Caco-2 (cell line): ENCODE data around the gene PLXNA4. TPM values are rescaled to one million over a fixed set of nuclear protein-coding genes. Genes with fewer than 3 reads are reported as not detected.

Experiments used
- BruUV-seq: library from RNA; stranded (reverse); fragments of 400-500 nt; replicated peaks from 2 replicates; lab custom pipeline; 2021; lab: Mats Ljungman, UMichigan
- CTCF ChIA-PET: fragments of 300-600 bp; sonication (Branson Sonifier 250); formaldehyde crosslinking; loops from one replicate; lab custom pipeline; 2022; ENCODE audit warnings: antibody characterized with exemption; lab: Charles Lee
- POLR2A ChIA-PET: fragments of 300-600 bp; sonication (Branson Sonifier 250); formaldehyde crosslinking; loops from one replicate; lab custom pipeline; 2022; ENCODE audit warnings: antibody characterized with exemption; lab: Charles Lee
- DNase-seq, 2 experiments: peaks; one replicate each; pipeline versions ENCODE4 v3.0.0 to v3.0.0-alpha.2; 2020 to 2022
- H3K27me3 ChIP-seq: replicated peaks from 2 replicates; pipeline ENCODE4 v1.6.0; 2011; ENCODE audit warnings: low read length; ENCODE audit not compliant: control insufficient read depth, insufficient read depth
- H3K36me3 ChIP-seq: 2 replicates; pipeline ENCODE4 v1.5.1; 2011; ENCODE audit warnings: low read length; ENCODE audit not compliant: control insufficient read depth, insufficient read depth
- H3K4me1 ChIP-seq: fragments of 250-450 bp; sonication (Bioruptor Pico); 2 replicates; pipeline ENCODE4 v1.5.1; 2020; ENCODE audit warnings: mild to moderate bottlenecking
- H3K4me3 ChIP-seq: 2 replicates; pipeline ENCODE4 v1.5.1; 2011; ENCODE audit warnings: low read depth, mild to moderate bottlenecking, control low read depth, low read length
- H3K9me3 ChIP-seq: fragments of 250-450 bp; sonication (Bioruptor Pico); 2 replicates; pipeline ENCODE4 v1.5.1; 2020; ENCODE audit warnings: mild to moderate bottlenecking, moderate library complexity
- H3K27ac Mint-ChIP-seq: one replicate; pipeline ENCODE4 v1.8.0; 2022; ENCODE audit warnings: mixed read lengths; ENCODE audit not compliant: unreplicated experiment
- H3K27me3 Mint-ChIP-seq: one replicate; pipeline ENCODE4 v1.8.0; 2022; ENCODE audit warnings: mixed read lengths; ENCODE audit not compliant: insufficient read depth, unreplicated experiment
- H3K36me3 Mint-ChIP-seq: one replicate; pipeline ENCODE4 v1.8.0; 2022; ENCODE audit warnings: mild to moderate bottlenecking, mixed read lengths; ENCODE audit not compliant: insufficient read depth, unreplicated experiment
- H3K4me1 Mint-ChIP-seq: one replicate; pipeline ENCODE4 v1.8.0; 2022; ENCODE audit warnings: low read depth, mixed read lengths; ENCODE audit not compliant: unreplicated experiment
- H3K4me3 Mint-ChIP-seq: one replicate; pipeline ENCODE4 v1.8.0; 2022; ENCODE audit warnings: mild to moderate bottlenecking, moderate library complexity, mixed read lengths; ENCODE audit not compliant: unreplicated experiment
- H3K9me3 Mint-ChIP-seq: one replicate; pipeline ENCODE4 v1.8.0; 2022; ENCODE audit warnings: mixed read lengths; ENCODE audit not compliant: unreplicated experiment
- CTCF ChIP-seq, 2 experiments: fragments of 200-600 bp in 1 of 2; IDR thresholded peaks; 1 replicate in 1 of 2; 2 replicates in 1 of 2; pipeline versions ENCODE4 v1.5.1 to v1.8.0; 2011 to 2022; ENCODE audit warnings: antibody characterized with exemption in 1 of 2, control low read depth in 1 of 2, inconsistent platforms in 1 of 2, low read depth in 1 of 2, low read length in 1 of 2, mild to moderate bottlenecking in 1 of 2, moderate library complexity in 1 of 2; ENCODE audit not compliant: insufficient read depth in 1 of 2, severe bottlenecking in 1 of 2, unreplicated experiment in 1 of 2
- intact Hi-C: fragments of 100-400 bp; cut with micrococcal nuclease; formaldehyde crosslinking; loops from one replicate; pipeline ENCODE4 v1.10.0; 2022; ENCODE audit not compliant: unreplicated experiment
- total RNA-seq: library from RNA; stranded (reverse); gene quantifications from 2 replicates; pipeline ENCODE4 v1.2.3, GENCODE V29; 2022

PLXNA4 gene
- total RNA-seq, 1 experiment from 2014 or later = 0.43 TPM

- POLR2A ChIA-PET = no interaction called here
- Mint-ChIP-seq H3K36me3 (no peaks in the 10 kb centered on the region), H3K27me3 (no peaks in the 10 kb centered on the region), H3K4me3 (no peak overlapping the region), H3K4me1 (peaks cover 21% of the 10 kb centered on the region), H3K27ac (no peak overlapping the region), H3K9me3 (peaks cover under 1% of the 10 kb centered on the region)
- no peak for TF ChIP-seq CTCF (IDR thresholded peaks at IDR 0.05; ENCODE audit: insufficient read depth in 1 of 2, low read depth in 1 of 2, low read length in 1 of 2, severe bottlenecking in 1 of 2, unreplicated experiment in 1 of 2)
- Histone ChIP-seq H3K36me3 (no peaks in the 10 kb centered on the region), H3K9me3 (no peaks in the 10 kb centered on the region), H3K27me3 (no peaks in the 10 kb centered on the region), H3K4me3 (no peak overlapping the region), H3K4me1 (peaks cover 18% of the 10 kb centered on the region)
- DNase-seq = no peak
- intact Hi-C loops = no loop called here
- BruUV-seq = no TSS peak
- CTCF ChIA-PET = no interaction called here
Measured at GRCh38 chr7:132415259-132415658, 161.0 kb downstream of the PLXNA4 start.

DNA sequence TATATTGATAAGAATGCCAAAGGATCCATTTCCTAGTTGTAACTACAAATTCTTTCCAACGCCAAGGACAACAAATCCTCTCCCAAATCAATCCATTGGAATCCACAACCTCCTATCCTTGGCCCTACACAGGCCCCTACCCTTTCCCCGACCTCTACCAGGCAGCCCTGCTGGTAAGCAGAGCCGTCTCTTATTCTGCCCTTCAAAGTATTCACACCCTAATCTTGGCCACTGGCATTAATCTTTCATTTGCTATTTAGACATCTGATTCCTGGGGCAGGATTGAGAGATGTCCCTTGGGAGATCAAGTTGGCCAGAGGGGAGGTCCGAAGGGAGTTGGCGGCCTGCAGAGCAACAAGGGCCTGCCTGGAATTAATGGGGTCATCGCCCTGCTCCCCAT, 161.4 kb downstream of the PLXNA4 start:
- Mint-ChIP-seq H3K27me3 (no peaks in the 10 kb centered on the region), H3K9me3 (no peaks in the 10 kb centered on the region), H3K4me1 (peaks cover 21% of the 10 kb centered on the region), H3K4me3 (no peak overlapping the region), H3K36me3 (no peaks in the 10 kb centered on the region), H3K27ac (no peak overlapping the region)
- Histone ChIP-seq H3K27me3 (no peaks in the 10 kb centered on the region), H3K4me1 (peaks cover 18% of the 10 kb centered on the region), H3K36me3 (no peaks in the 10 kb centered on the region), H3K9me3 (no peaks in the 10 kb centered on the region), H3K4me3 (no peak overlapping the region)
- ChIA-PET CTCF (no interaction called here), POLR2A (no interaction called here)
- DNase-seq = no peak
- intact Hi-C loops = no loop called here
- no peak for TF ChIP-seq CTCF (IDR thresholded peaks at IDR 0.05; ENCODE audit: insufficient read depth in 1 of 2, low read depth in 1 of 2, low read length in 1 of 2, severe bottlenecking in 1 of 2, unreplicated experiment in 1 of 2)
- BruUV-seq = no TSS peak

DNA sequence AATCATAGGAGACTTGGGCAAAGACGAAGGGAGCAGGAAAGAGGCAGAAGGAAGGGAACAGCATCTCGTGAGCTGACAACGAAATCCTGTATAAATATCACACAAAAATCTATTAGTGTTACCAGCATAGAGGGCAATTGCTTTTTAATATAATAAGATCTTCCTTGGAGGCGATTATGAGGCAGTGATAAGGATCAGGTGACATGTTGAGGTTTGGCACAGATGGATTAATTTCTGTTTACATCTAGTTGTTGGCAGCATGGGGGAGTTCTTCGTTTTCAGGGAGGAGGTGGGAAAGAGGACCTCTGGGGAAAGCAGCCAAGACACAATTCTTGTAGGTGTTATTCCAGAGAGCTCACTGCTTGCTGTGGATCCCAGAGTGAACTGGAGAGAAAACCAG, 163.8 kb downstream of the PLXNA4 start:
- BruUV-seq = no TSS peak
- Mint-ChIP-seq H3K27me3 (no peaks in the 10 kb centered on the region), H3K9me3 (no peaks in the 10 kb centered on the region), H3K36me3 (no peaks in the 10 kb centered on the region), H3K4me1 (peaks cover 11% of the 10 kb centered on the region), H3K27ac (no peak overlapping the region), H3K4me3 (no peak overlapping the region)
- intact Hi-C loops = no loop called here
- ChIA-PET POLR2A (interaction anchor here (0.6 kb wide), 1 partner anchor 61 kb away, joined by 3 read pairs; no protein-coding TSS in a partner anchor), CTCF (no interaction called here)
- Histone ChIP-seq H3K4me3 (no peak overlapping the region), H3K36me3 (no peaks in the 10 kb centered on the region), H3K27me3 (no peaks in the 10 kb centered on the region), H3K9me3 (no peaks in the 10 kb centered on the region), H3K4me1 (peaks cover 10% of the 10 kb centered on the region)
- no peak for TF ChIP-seq CTCF (IDR thresholded peaks at IDR 0.05; ENCODE audit: insufficient read depth in 1 of 2, low read depth in 1 of 2, low read length in 1 of 2, severe bottlenecking in 1 of 2, unreplicated experiment in 1 of 2)
- DNase-seq = no peak
